ENCODE results near the gene BTBD10. TPM values are rescaled to one million over a fixed set of nuclear protein-coding genes. Genes with fewer than 3 reads are reported as not detected.

The BTBD10 gene
- polyA plus RNA-seq, 1 donor from 2014 or later, result 143 TPM

- H3K4me2 ChIP-seq (ENCODE audit: low read length), result no peak overlapping the region
- no peak overlapping the region for H3K4me3 ChIP-seq (ENCODE audit: low read length)
- H3F3A ChIP-seq (ENCODE audit: insufficient read depth, low read length, poor library complexity, severe bottlenecking), result no peaks in the 10 kb centered on the region
- no peak overlapping the region for H2AFZ ChIP-seq (ENCODE audit: low read depth, low read length)
- no peak overlapping the region for H3K27ac ChIP-seq (ENCODE audit: low read length)
- H4K20me1 ChIP-seq (ENCODE audit: insufficient read depth), result no peaks in the 10 kb centered on the region
- H3K9me3 ChIP-seq (ENCODE audit: low read length), result no peaks in the 10 kb centered on the region
- H3K79me2 ChIP-seq (replicated peaks; ENCODE audit: insufficient read depth, low read length), result no peaks in the 10 kb centered on the region
- no peaks in the 10 kb centered on the region for H3K27me3 ChIP-seq (ENCODE audit: insufficient read depth, low read depth, low read length)
- TF ChIP-seq, protein P1, sequence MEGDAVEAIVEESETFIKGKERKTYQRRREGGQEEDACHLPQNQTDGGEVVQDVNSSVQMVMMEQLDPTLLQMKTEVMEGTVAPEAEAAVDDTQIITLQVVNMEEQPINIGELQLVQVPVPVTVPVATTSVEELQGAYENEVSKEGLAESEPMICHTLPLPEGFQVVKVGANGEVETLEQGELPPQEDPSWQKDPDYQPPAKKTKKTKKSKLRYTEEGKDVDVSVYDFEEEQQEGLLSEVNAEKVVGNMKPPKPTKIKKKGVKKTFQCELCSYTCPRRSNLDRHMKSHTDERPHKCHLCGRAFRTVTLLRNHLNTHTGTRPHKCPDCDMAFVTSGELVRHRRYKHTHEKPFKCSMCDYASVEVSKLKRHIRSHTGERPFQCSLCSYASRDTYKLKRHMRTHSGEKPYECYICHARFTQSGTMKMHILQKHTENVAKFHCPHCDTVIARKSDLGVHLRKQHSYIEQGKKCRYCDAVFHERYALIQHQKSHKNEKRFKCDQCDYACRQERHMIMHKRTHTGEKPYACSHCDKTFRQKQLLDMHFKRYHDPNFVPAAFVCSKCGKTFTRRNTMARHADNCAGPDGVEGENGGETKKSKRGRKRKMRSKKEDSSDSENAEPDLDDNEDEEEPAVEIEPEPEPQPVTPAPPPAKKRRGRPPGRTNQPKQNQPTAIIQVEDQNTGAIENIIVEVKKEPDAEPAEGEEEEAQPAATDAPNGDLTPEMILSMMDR (IDR thresholded peaks at IDR 0.05; ENCODE audit: poor library complexity, severe bottlenecking), result no peak
- no peak for TF ChIP-seq POLR2AphosphoS5 (IDR thresholded peaks at IDR 0.05)
- no peak for TF ChIP-seq EP300 (conservative IDR thresholded peaks at IDR 0.05; ENCODE audit: poor library complexity, severe bottlenecking)
- no peak for TF ChIP-seq SMC3 (conservative IDR thresholded peaks at IDR 0.05; ENCODE audit: poor library complexity)
- TF ChIP-seq EZH2 (IDR thresholded peaks at IDR 0.05; ENCODE audit: borderline replicate concordance, insufficient read depth, low read length, poor library complexity, severe bottlenecking), result no peak
- no peak for TF ChIP-seq MXI1 (conservative IDR thresholded peaks at IDR 0.05; ENCODE audit: poor library complexity, severe bottlenecking)
- H3K9ac ChIP-seq (ENCODE audit: low read length), result no peak overlapping the region
- no peaks in the 10 kb centered on the region for H3K9me2 ChIP-seq (ENCODE audit: insufficient read depth, low read length)
- H3K36me3 ChIP-seq (ENCODE audit: insufficient read depth, low read length), result no peaks in the 10 kb centered on the region
These were observed 107.8 kb downstream of the BTBD10 start for GRCh38 chr11:13355191-13355590.

- H2AFZ ChIP-seq (ENCODE audit: low read depth, low read length), result no peak overlapping the region
- no peak overlapping the region for H3K4me2 ChIP-seq (ENCODE audit: low read length)
- H3K79me2 ChIP-seq (replicated peaks; ENCODE audit: insufficient read depth, low read length), result no peaks in the 10 kb centered on the region
- H3K9me2 ChIP-seq (ENCODE audit: insufficient read depth, low read length), result no peaks in the 10 kb centered on the region
- no peak overlapping the region for H3K4me3 ChIP-seq (ENCODE audit: low read length)
- no peak overlapping the region for H3K9ac ChIP-seq (ENCODE audit: low read length)
- H3K27me3 ChIP-seq (ENCODE audit: insufficient read depth, low read depth, low read length), result no peaks in the 10 kb centered on the region
- H3K27ac ChIP-seq (ENCODE audit: low read length), result no peak overlapping the region
- TF ChIP-seq MXI1 (conservative IDR thresholded peaks at IDR 0.05; ENCODE audit: poor library complexity, severe bottlenecking) (no peak), RAD21 (conservative IDR thresholded peaks at IDR 0.05) (no peak), POLR2AphosphoS5 (IDR thresholded peaks at IDR 0.05) (no peak), EZH2 (IDR thresholded peaks at IDR 0.05; ENCODE audit: borderline replicate concordance, insufficient read depth, low read length, poor library complexity, severe bottlenecking) (no peak), SMC3 (conservative IDR thresholded peaks at IDR 0.05; ENCODE audit: poor library complexity) (no peak), EP300 (conservative IDR thresholded peaks at IDR 0.05; ENCODE audit: poor library complexity, severe bottlenecking) (no peak), TAF1 (IDR thresholded peaks at IDR 0.05; ENCODE audit: low read depth) (no peak)
- TF ChIP-seq, protein P2, sequence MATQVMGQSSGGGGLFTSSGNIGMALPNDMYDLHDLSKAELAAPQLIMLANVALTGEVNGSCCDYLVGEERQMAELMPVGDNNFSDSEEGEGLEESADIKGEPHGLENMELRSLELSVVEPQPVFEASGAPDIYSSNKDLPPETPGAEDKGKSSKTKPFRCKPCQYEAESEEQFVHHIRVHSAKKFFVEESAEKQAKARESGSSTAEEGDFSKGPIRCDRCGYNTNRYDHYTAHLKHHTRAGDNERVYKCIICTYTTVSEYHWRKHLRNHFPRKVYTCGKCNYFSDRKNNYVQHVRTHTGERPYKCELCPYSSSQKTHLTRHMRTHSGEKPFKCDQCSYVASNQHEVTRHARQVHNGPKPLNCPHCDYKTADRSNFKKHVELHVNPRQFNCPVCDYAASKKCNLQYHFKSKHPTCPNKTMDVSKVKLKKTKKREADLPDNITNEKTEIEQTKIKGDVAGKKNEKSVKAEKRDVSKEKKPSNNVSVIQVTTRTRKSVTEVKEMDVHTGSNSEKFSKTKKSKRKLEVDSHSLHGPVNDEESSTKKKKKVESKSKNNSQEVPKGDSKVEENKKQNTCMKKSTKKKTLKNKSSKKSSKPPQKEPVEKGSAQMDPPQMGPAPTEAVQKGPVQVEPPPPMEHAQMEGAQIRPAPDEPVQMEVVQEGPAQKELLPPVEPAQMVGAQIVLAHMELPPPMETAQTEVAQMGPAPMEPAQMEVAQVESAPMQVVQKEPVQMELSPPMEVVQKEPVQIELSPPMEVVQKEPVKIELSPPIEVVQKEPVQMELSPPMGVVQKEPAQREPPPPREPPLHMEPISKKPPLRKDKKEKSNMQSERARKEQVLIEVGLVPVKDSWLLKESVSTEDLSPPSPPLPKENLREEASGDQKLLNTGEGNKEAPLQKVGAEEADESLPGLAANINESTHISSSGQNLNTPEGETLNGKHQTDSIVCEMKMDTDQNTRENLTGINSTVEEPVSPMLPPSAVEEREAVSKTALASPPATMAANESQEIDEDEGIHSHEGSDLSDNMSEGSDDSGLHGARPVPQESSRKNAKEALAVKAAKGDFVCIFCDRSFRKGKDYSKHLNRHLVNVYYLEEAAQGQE (IDR thresholded peaks at IDR 0.05; ENCODE audit: borderline replicate concordance), result no peak
- TF ChIP-seq, protein P1 (IDR thresholded peaks at IDR 0.05; ENCODE audit: poor library complexity, severe bottlenecking), result no peak
- H3F3A ChIP-seq (ENCODE audit: insufficient read depth, low read length, poor library complexity, severe bottlenecking), result no peaks in the 10 kb centered on the region
- H4K20me1 ChIP-seq (ENCODE audit: insufficient read depth), result no peaks in the 10 kb centered on the region
- no peaks in the 10 kb centered on the region for H3K9me3 ChIP-seq (ENCODE audit: low read length)
- H3K36me3 ChIP-seq (ENCODE audit: insufficient read depth, low read length), result no peaks in the 10 kb centered on the region
These were observed 108.7 kb downstream of the BTBD10 start for GRCh38 chr11:13354335-13354734.

All from neural cell (in vitro differentiated cells).